ENCODE results near the gene ZDHHC18.
A peak's percentile ranks its signal among the peaks of the same experiment; 100 is the strongest.

The ZDHHC18 gene

GRCh38 chr1:26890467-26890796 is 63.9 kb downstream of the ZDHHC18 start:
- H3K36me3 Mint-ChIP-seq, result peaks cover 57% of the 10 kb centered on the region
- CTCF ChIA-PET, result interaction anchor here (0.7 to 1.1 kb wide), 4 partner anchors 9 to 80 kb away, joined by 3 to 4 read pairs (median 4); no protein-coding TSS in a partner anchor
- peak overlapping the region; percentile 96 for H3K4me3 Mint-ChIP-seq
- no peaks in the 10 kb centered on the region for H3K9me3 Mint-ChIP-seq
- DNase-seq, result no peak
- no peaks in the 10 kb centered on the region for H3K27me3 Mint-ChIP-seq
- H3K27ac Mint-ChIP-seq, result peak overlapping the region; percentile 93
- H3K4me1 Mint-ChIP-seq, result peaks cover 34% of the 10 kb centered on the region

- DNase-seq, result no peak
- Mint-ChIP-seq H3K27me3 (no peaks in the 10 kb centered on the region), H3K4me1 (peaks cover 36% of the 10 kb centered on the region), H3K36me3 (peaks cover 44% of the 10 kb centered on the region), H3K9me3 (no peaks in the 10 kb centered on the region), H3K27ac (no peak overlapping the region), H3K4me3 (no peak overlapping the region)
- CTCF ChIA-PET, result no interaction called here
Measured at GRCh38 chr1:26894263-26894662, 67.8 kb downstream of the ZDHHC18 start.

GRCh38 chr1:26897351-26897750 is 70.9 kb downstream of the ZDHHC18 start:
- Mint-ChIP-seq H3K9me3 (no peaks in the 10 kb centered on the region), H3K4me1 (peaks cover 46% of the 10 kb centered on the region), H3K4me3 (no peak overlapping the region), H3K36me3 (peaks cover 38% of the 10 kb centered on the region), H3K27ac (no peak overlapping the region), H3K27me3 (no peaks in the 10 kb centered on the region)
- DNase-seq, result no peak
- CTCF ChIA-PET, result interaction anchor here (1.9 kb wide), 1 partner anchor 10 kb away, joined by 7 read pairs; no protein-coding TSS in a partner anchor

- Mint-ChIP-seq H3K4me1 (peaks cover 43% of the 10 kb centered on the region), H3K27me3 (no peaks in the 10 kb centered on the region), H3K27ac (peak within 1 kb of the TSS; percentile 97), H3K4me3 (peak within 1 kb of the TSS; percentile 93), H3K36me3 (peaks cover 17% of the 10 kb centered on the region), H3K9me3 (no peaks in the 10 kb centered on the region)
- CTCF ChIA-PET, result interaction anchor here (1.0 to 2.0 kb wide), 3 partner anchors 11 to 400 kb away, joined by 3 to 6 read pairs (median 3); no protein-coding TSS in a partner anchor
- DNase-seq, result peak; percentile 94
Measured at GRCh38 chr1:26900001-26900814, 73.7 kb downstream of the ZDHHC18 start, which contains the start of gene GPATCH3. GPATCH3 (minus strand) TSS chr1:26900467; CDS start chr1:26900442, 25 bp downstream.

GRCh38 chr1:26900815-26901511 is 74.5 kb downstream of the ZDHHC18 start:
- Mint-ChIP-seq H3K27me3 (no peaks in the 10 kb centered on the region), H3K36me3 (peaks cover 13% of the 10 kb centered on the region)
- CTCF ChIA-PET, result interaction anchor here (1.0 to 2.0 kb wide), 3 partner anchors 12 to 401 kb away, joined by 3 to 6 read pairs (median 3); no protein-coding TSS in a partner anchor

More at GRCh38 chr1:26900815-26901511, 74.5 kb downstream of the ZDHHC18 start:
- H3K27ac Mint-ChIP-seq, result peak overlapping the region; percentile 97
- no peak for DNase-seq
- H3K4me3 Mint-ChIP-seq, result peak overlapping the region; percentile 93
- peaks cover 43% of the 10 kb centered on the region for H3K4me1 Mint-ChIP-seq
- no peaks in the 10 kb centered on the region for H3K9me3 Mint-ChIP-seq
